Breast epithelium (tissue), 3 donors: ENCODE measurements around the gene SOX18.

Experiments used
- CTCF ChIP-seq, 3 donors: fragments of 450-650 bp; IDR thresholded peaks; one replicate each; pipeline ENCODE4 v1.5.1; 2016 to 2017; ENCODE audit warnings: antibody characterized with exemption in 3 of 3, mild to moderate bottlenecking in 3 of 3, moderate library complexity in 3 of 3
- POLR2A ChIP-seq: fragments of 450-650 bp; IDR thresholded peaks from one replicate; pipeline ENCODE4 v1.6.1; 2016; ENCODE audit warnings: antibody characterized with exemption, mild to moderate bottlenecking, moderate library complexity

GRCh38 chr20:64092258-64093012 is 43.0 kb upstream of the SOX18 start:
- no peak for TF ChIP-seq CTCF (IDR thresholded peaks at IDR 0.05)
- TF ChIP-seq POLR2A: no peak
